ENCODE measurements around the gene CHIC2. TPM values are rescaled to one million over a fixed set of nuclear protein-coding genes. Genes with fewer than 3 reads are reported as not detected.

CHIC2 gene
- total RNA-seq, 1 experiment from 2014 or later, result 14.4 TPM

- no peak for DNase-seq
- Histone ChIP-seq H3K27me3 (ENCODE audit: control insufficient read depth, insufficient read depth, low read length) (peaks cover 2% of the 10 kb centered on the region; the same call in 1 of the 2 replicates), H3K4me3 (ENCODE audit: insufficient read depth, low read depth, low read length) (no peak overlapping the region), H3K36me3 (replicated peaks; ENCODE audit: control insufficient read depth, insufficient read depth, low read length) (no peaks in the 10 kb centered on the region)
These were observed 17.8 kb upstream of the CHIC2 start for GRCh38 chr4:54082168-54082567.

GRCh38 chr4:54077812-54078211 is 13.4 kb upstream of the CHIC2 start:
- no peak overlapping the region for H3K4me3 ChIP-seq (ENCODE audit: insufficient read depth, low read depth, low read length)
- no peak for DNase-seq
- H3K27me3 ChIP-seq (ENCODE audit: control insufficient read depth, insufficient read depth, low read length), result no peaks in the 10 kb centered on the region
- H3K36me3 ChIP-seq (replicated peaks; ENCODE audit: control insufficient read depth, insufficient read depth, low read length), result no peaks in the 10 kb centered on the region

GRCh38 chr4:54076673-54077072 is 12.3 kb upstream of the CHIC2 start:
- no peak for DNase-seq
- Histone ChIP-seq H3K4me3 (ENCODE audit: insufficient read depth, low read depth, low read length) (no peak overlapping the region), H3K36me3 (replicated peaks; ENCODE audit: control insufficient read depth, insufficient read depth, low read length) (no peaks in the 10 kb centered on the region), H3K27me3 (ENCODE audit: control insufficient read depth, insufficient read depth, low read length) (no peaks in the 10 kb centered on the region)

- DNase-seq, result no peak
- Histone ChIP-seq H3K36me3 (replicated peaks; ENCODE audit: control insufficient read depth, insufficient read depth, low read length) (no peaks in the 10 kb centered on the region), H3K4me3 (ENCODE audit: insufficient read depth, low read depth, low read length) (no peak overlapping the region), H3K27me3 (ENCODE audit: control insufficient read depth, insufficient read depth, low read length) (no peaks in the 10 kb centered on the region)
These were observed 10.0 kb upstream of the CHIC2 start for GRCh38 chr4:54074381-54074780.

GRCh38 chr4:54073271-54073880 is 9.0 kb upstream of the CHIC2 start:
- no peak for DNase-seq

GRCh38 chr4:54067166-54067565 is 2.8 kb upstream of the CHIC2 start:
- H3K36me3 ChIP-seq (replicated peaks; ENCODE audit: control insufficient read depth, insufficient read depth, low read length), result no peaks in the 10 kb centered on the region
- no peak for DNase-seq
- no peaks in the 10 kb centered on the region for H3K27me3 ChIP-seq (ENCODE audit: control insufficient read depth, insufficient read depth, low read length)
- no peak overlapping the region for H3K4me3 ChIP-seq (ENCODE audit: insufficient read depth, low read depth, low read length)

More at GRCh38 chr4:54073271-54073880, 9.0 kb upstream of the CHIC2 start:
- Histone ChIP-seq H3K36me3 (replicated peaks; ENCODE audit: control insufficient read depth, insufficient read depth, low read length) (no peaks in the 10 kb centered on the region), H3K4me3 (ENCODE audit: insufficient read depth, low read depth, low read length) (no peak overlapping the region), H3K27me3 (ENCODE audit: control insufficient read depth, insufficient read depth, low read length) (no peaks in the 10 kb centered on the region)

- H3K36me3 ChIP-seq (replicated peaks; ENCODE audit: control insufficient read depth, insufficient read depth, low read length), result no peaks in the 10 kb centered on the region
- no peaks in the 10 kb centered on the region for H3K27me3 ChIP-seq (ENCODE audit: control insufficient read depth, insufficient read depth, low read length)
- no peak overlapping the region for H3K4me3 ChIP-seq (ENCODE audit: insufficient read depth, low read depth, low read length)
- no peak for DNase-seq
These were observed 2.3 kb upstream of the CHIC2 start for GRCh38 chr4:54066718-54067129.

- no peak for DNase-seq
- Histone ChIP-seq H3K27me3 (ENCODE audit: control insufficient read depth, insufficient read depth, low read length) (no peaks in the 10 kb centered on the region), H3K36me3 (replicated peaks; ENCODE audit: control insufficient read depth, insufficient read depth, low read length) (no peaks in the 10 kb centered on the region), H3K4me3 (ENCODE audit: insufficient read depth, low read depth, low read length) (no peak overlapping the region)
These were observed 1.6 kb upstream of the CHIC2 start for GRCh38 chr4:54066088-54066415.

- H3K27me3 ChIP-seq (ENCODE audit: control insufficient read depth, insufficient read depth, low read length), result no peaks in the 10 kb centered on the region
- H3K36me3 ChIP-seq (replicated peaks; ENCODE audit: control insufficient read depth, insufficient read depth, low read length), result no peaks in the 10 kb centered on the region
- DNase-seq, result no peak
- H3K4me3 ChIP-seq (ENCODE audit: insufficient read depth, low read depth, low read length), result no peak overlapping the region
These were observed 1.1 kb upstream of the CHIC2 start for GRCh38 chr4:54065282-54066087.

- no peaks in the 10 kb centered on the region for H3K36me3 ChIP-seq (replicated peaks; ENCODE audit: control insufficient read depth, insufficient read depth, low read length)
- peak overlapping the region; percentile 90 for H3K4me3 ChIP-seq (ENCODE audit: insufficient read depth, low read depth, low read length)
- H3K27me3 ChIP-seq (ENCODE audit: control insufficient read depth, insufficient read depth, low read length), result no peaks in the 10 kb centered on the region
- DNase-seq, result no peak
These were observed 578 bp downstream of the CHIC2 start for GRCh38 chr4:54063737-54064316.

GRCh38 chr4:54063229-54063628 is 1.2 kb downstream of the CHIC2 start:
- Histone ChIP-seq H3K4me3 (ENCODE audit: insufficient read depth, low read depth, low read length) (peak overlapping the region; percentile 90), H3K36me3 (replicated peaks; ENCODE audit: control insufficient read depth, insufficient read depth, low read length) (no peaks in the 10 kb centered on the region), H3K27me3 (ENCODE audit: control insufficient read depth, insufficient read depth, low read length) (no peaks in the 10 kb centered on the region)
- no peak for DNase-seq

- DNase-seq, result no peak
- Histone ChIP-seq H3K27me3 (ENCODE audit: control insufficient read depth, insufficient read depth, low read length) (no peaks in the 10 kb centered on the region), H3K36me3 (replicated peaks; ENCODE audit: control insufficient read depth, insufficient read depth, low read length) (no peaks in the 10 kb centered on the region), H3K4me3 (ENCODE audit: insufficient read depth, low read depth, low read length) (no peak overlapping the region)
These were observed 2.0 kb downstream of the CHIC2 start for GRCh38 chr4:54062392-54062791.

GRCh38 chr4:54061873-54062272 is 2.5 kb downstream of the CHIC2 start:
- H3K4me3 ChIP-seq (ENCODE audit: insufficient read depth, low read depth, low read length), result no peak overlapping the region
- no peaks in the 10 kb centered on the region for H3K36me3 ChIP-seq (replicated peaks; ENCODE audit: control insufficient read depth, insufficient read depth, low read length)
- H3K27me3 ChIP-seq (ENCODE audit: control insufficient read depth, insufficient read depth, low read length), result no peaks in the 10 kb centered on the region
- no peak for DNase-seq

GRCh38 chr4:54061067-54061466 is 3.3 kb downstream of the CHIC2 start:
- Histone ChIP-seq H3K4me3 (ENCODE audit: insufficient read depth, low read depth, low read length) (no peak overlapping the region), H3K36me3 (replicated peaks; ENCODE audit: control insufficient read depth, insufficient read depth, low read length) (no peaks in the 10 kb centered on the region), H3K27me3 (ENCODE audit: control insufficient read depth, insufficient read depth, low read length) (no peaks in the 10 kb centered on the region)
- no peak for DNase-seq

- no peaks in the 10 kb centered on the region for H3K36me3 ChIP-seq (replicated peaks; ENCODE audit: control insufficient read depth, insufficient read depth, low read length)
- no peaks in the 10 kb centered on the region for H3K27me3 ChIP-seq (ENCODE audit: control insufficient read depth, insufficient read depth, low read length)
- DNase-seq, result no peak
- no peak overlapping the region for H3K4me3 ChIP-seq (ENCODE audit: insufficient read depth, low read depth, low read length)
These were observed 4.3 kb downstream of the CHIC2 start for GRCh38 chr4:54060116-54060515.

All from H7 (cell line).